NCI-H2171 treated with DMSO at 0.1 percent for 48 hours (cell line): ENCODE data around the gene SDHA.
"Not testable (repeated sequence)": the region's sequence is repeated elsewhere in the genome, so short reads cannot be mapped to it uniquely, and the experiment has no call there.

Source experiments
- DNase-seq: peaks from one replicate; lab custom pipeline; 2025; lab: John Stamatoyannopoulos, UW

Gene SDHA

GRCh38 chr5:222951-223715 lies 5.0 kb downstream of the SDHA start:
- DNase-seq: not testable (repeated sequence)

- DNase-seq: no peak
Measured at GRCh38 chr5:223791-224190, 5.7 kb downstream of the SDHA start.

GRCh38 chr5:225334-225733 lies 7.2 kb downstream of the SDHA start:
- no peak for DNase-seq

- DNase-seq: not testable (repeated sequence)
Measured at GRCh38 chr5:227375-227774, 9.3 kb downstream of the SDHA start.

GRCh38 chr5:228886-229285 lies 10.8 kb downstream of the SDHA start:
- DNase-seq: no peak

GRCh38 chr5:230711-231110 lies 12.6 kb downstream of the SDHA start:
- no peak for DNase-seq

- DNase-seq: no peak
Measured at GRCh38 chr5:231661-232060, 13.5 kb downstream of the SDHA start.

- not testable (repeated sequence) for DNase-seq
Measured at GRCh38 chr5:233426-233825, 15.3 kb downstream of the SDHA start.

GRCh38 chr5:234450-234849 lies 16.3 kb downstream of the SDHA start:
- no peak for DNase-seq

GRCh38 chr5:235527-235926 lies 17.4 kb downstream of the SDHA start:
- DNase-seq: not testable (repeated sequence)

GRCh38 chr5:237931-238330 lies 19.8 kb downstream of the SDHA start:
- DNase-seq: not testable (repeated sequence)

- not testable (repeated sequence) for DNase-seq
Measured at GRCh38 chr5:240550-240949, 22.4 kb downstream of the SDHA start.

GRCh38 chr5:241045-241669 lies 23.0 kb downstream of the SDHA start:
- DNase-seq: not testable (repeated sequence)

GRCh38 chr5:243683-244367 lies 25.7 kb downstream of the SDHA start:
- DNase-seq: not testable (repeated sequence)

- DNase-seq: not testable (repeated sequence)
Measured at GRCh38 chr5:245717-246116, 27.6 kb downstream of the SDHA start.

- DNase-seq: not testable (repeated sequence)
Measured at GRCh38 chr5:250396-250795, 32.3 kb downstream of the SDHA start.

- not testable (repeated sequence) for DNase-seq
Measured at GRCh38 chr5:251016-251415, 32.9 kb downstream of the SDHA start.

GRCh38 chr5:251538-251937 lies 33.4 kb downstream of the SDHA start:
- DNase-seq: not testable (repeated sequence)

- not testable (repeated sequence) for DNase-seq
Measured at GRCh38 chr5:251975-252374, 33.9 kb downstream of the SDHA start.

- no peak for DNase-seq
Measured at GRCh38 chr5:252546-252945, 34.4 kb downstream of the SDHA start.

- DNase-seq: not testable (repeated sequence)
Measured at GRCh38 chr5:254322-254721, 36.2 kb downstream of the SDHA start.

GRCh38 chr5:255116-255515 lies 37.0 kb downstream of the SDHA start:
- not testable (repeated sequence) for DNase-seq

- DNase-seq: not testable (repeated sequence)
Measured at GRCh38 chr5:256347-256746, 38.2 kb downstream of the SDHA start.
